Measurements from ENCODE around the gene PTPRD. TPM values are rescaled to one million over a fixed set of nuclear protein-coding genes. Genes with fewer than 3 reads are reported as not detected.

PTPRD gene
- polyA plus RNA-seq, 1 donor: 145 TPM

DNA sequence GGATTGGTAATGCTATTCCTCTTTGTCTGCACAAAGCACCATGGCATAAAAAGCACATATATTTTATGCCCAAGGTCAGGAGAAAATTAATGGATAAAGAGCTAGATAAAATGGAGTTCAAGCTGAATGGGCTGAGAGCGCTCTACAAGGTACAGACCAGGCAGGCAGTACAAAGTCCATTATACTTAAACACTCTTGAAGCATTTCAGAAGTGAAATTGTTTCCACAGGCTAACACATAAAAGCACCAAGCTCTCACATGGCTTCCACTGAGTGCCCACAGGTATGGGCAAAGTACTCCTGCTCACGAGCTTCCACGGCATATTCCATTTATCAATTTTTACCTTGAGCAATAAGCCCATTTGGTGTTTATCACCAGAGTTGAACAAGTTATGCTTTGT lies 2042.0 kb downstream of the PTPRD start:
- DNase-seq: no peak

DNA sequence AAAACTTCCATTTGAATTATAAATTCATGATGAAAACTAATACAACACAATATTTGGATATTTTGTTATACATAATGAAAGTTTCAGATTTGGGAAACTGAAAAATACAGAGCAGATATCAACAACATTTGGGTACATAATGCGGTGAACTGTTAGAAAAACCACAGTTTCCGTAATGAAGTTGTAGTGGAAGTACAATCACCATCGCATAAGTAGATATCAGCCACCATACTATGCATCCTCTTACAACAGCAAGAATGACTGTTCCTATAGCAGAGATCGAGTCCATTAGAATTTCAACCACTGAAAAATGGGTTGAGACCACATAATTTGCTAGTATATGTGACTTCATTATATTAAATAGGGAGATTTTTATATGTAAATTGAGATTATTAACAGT lies 2043.0 kb downstream of the PTPRD start:
- no peak for DNase-seq

DNA sequence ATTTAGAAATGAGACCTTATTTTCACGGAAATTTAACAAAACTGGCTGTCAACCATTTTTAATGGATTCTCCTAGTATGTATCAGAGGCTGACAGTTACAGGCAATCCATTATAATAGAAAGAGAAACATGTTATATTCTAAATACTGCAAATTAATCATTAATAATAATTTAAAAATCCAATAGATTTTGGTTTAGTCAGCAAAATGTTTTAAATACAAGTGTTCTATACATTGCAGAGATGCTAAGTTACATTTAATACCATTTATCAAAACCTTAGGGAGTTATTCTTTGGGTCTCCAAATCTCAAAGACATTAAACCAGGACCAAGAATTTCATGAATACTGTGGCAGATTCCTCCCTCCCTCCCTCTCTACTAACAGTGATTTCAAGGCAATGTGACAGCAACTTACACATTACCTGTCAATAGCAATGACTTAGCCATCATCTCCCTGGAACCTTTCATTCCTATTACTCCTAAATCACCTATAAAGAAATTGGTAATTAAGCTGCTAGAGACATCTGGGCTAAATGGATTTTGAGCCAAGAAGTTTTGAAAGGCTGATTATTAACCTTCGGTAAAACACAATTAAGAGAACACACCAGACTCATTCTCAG lies 2044.7 kb downstream of the PTPRD start:
- DNase-seq: no peak

DNA sequence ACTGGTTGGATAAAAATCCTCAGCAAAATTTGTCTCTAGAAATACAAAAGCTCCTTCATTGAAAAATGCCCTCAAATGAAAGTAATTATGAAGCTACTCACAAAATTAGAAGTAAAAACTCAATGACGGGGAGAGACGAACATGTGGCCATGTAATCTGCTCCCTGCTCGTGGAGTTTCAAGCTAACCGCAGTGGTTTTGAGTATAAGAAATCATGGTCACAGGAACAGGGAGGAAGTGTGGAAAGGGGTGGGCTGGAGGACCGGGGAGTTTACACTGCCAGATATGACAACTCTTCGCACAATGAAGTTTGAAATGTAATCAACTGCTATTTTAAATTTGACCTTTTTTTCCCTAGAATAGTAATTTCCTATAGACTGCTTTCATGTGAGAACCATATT lies 2047.8 kb downstream of the PTPRD start:
- no peak for DNase-seq

DNA sequence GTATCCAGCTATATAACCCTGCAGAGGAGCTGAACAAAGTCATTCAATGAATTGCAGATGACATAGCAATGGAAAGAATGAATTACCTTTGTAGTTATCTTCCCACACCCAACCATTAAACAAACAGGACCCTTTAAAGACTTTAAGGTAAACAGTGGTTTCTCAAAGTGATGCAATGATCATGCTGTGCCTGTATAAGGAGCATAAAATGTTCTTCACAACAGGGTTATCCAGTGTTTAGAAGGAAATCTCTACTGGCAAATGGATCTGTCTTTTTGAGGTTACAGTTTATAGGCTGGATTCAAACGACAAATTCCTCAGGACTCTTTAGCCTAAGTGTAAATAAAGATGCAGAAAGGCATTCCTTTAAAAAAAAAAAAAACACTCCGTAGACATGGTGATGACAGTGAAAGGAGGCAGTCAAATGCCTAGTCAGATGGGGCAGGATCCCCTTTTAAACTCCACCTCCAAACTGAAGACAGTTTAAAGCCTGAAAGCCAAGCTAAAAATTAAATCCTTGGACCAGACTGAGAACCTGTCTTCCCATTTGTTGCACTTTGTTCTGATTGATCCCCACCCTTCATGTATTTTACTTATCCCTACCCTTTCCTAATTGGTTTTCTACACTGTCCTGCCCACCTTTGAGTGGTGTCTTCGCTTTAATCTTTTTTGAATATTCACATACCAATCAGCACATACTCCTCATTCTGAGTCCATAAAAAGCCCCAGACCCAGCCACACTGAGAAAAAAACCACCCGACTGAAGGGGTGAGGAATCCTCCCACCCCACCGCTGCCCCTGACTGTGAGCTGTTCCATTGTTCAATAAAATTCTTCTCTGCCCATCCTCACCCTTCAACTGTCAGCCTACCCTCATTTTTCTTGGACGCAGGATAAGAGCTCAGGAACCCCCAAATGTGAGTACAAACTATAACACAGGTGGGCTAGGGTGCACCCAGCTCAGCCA lies 2052.0 kb downstream of the PTPRD start:
- DNase-seq: no peak

DNA sequence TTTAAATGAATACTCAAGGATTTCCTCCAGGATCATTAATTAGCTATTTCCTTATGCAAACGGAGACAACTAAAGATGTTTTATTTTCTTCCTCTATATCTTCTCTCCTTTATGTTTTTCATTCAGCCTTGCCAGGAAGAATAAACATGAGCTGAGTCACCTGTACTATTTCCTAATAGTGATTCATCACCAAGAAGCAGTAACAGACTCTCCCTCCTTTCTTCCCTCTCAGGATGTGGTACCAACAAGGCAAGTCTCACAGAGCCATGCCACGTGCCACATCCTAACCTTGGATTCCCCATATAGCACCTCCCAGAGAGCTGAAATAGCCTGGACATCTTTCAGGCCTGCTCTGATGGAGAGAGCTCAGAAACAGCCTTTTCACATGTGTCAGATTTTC lies 2054.6 kb downstream of the PTPRD start:
- DNase-seq: no peak

DNA sequence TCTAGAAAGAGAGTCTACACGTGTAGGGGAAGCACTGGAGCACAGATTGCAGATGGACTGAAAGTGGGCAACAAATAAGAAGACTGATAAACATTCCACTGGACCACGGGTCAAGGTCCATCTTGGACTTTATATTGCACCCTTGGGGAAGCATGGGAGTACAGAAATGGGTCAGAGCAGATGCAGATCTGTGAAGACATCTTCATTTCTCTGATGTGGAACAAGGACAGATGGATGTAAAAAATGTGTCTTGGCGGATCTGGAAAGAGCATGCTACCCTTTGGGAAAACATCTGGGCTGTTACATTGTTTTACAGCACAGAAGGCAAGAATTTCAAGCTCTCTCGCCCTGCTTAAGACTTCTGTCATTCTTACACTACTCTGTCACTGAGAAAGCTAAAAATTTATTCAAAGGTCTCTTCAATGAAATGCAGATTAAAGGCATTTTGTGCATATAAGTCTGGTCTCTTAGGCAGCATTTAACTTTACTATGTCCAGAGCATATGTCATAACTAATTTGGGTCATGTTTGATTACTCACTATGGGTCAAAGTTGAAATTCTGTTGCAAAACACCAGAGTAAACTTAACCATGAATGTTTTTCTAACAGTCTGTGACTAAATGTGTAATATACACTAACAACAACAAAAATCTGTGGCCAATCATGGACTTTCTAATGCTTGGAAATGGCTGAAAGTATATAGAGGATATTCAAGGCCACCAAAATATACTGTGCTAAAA lies 2056.9 kb downstream of the PTPRD start:
- DNase-seq: no peak

DNA sequence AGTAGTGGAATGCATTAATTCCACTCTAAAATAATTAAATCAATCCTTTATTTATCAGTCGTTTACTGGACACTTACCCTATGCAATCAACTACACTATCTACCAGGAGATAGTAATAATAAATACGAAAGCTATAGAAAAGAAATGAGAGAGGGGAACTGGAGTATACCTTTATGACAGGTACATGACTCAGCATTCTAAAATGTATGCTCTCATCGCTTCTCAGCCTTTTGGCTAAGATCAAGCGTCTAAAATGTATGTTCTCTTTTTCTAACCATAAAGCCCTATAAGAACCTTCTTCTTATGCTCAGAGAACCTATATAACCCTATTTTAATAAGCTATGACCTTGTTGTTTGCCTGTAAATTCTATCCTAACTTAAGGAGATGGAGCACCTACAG lies 2059.4 kb downstream of the PTPRD start:
- no peak for DNase-seq

DNA sequence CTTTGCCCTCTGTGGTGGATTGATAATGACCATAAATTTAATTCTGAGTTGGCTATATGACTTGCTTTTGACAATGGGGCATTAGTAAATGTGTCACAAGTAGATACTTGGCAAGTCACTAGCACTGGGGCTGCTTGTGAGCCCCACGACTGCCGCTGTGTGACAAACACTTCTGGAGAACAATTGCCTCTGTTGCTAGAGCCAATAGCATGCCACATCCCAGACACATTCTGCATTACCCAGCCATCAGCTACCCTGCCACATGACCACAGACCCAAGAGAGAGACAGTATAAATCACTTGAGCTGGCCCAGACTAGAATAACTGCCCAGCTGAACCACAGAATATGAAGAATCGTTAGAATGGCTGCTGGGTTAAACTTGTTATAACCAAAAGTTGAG lies 2060.1 kb downstream of the PTPRD start:
- no peak for DNase-seq

DNA sequence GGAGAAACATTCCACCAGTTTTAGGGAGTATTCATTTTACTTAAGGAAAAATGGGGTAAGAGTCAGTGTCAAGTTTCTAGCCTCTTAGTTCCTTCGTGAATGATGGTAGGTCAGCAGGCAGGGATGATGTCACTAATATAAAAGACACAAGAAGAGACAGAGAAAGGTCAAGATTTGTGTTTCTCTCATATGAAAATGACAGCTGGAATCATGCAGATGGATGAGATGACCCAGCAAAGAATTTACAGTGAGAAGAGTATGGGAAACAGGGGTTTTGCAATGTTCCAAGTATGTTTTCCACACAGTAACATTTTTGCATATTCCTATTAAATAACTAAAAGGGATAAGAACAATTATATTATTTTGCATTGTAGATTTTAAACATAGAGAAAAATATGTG lies 2063.6 kb downstream of the PTPRD start:
- DNase-seq: no peak

DNA sequence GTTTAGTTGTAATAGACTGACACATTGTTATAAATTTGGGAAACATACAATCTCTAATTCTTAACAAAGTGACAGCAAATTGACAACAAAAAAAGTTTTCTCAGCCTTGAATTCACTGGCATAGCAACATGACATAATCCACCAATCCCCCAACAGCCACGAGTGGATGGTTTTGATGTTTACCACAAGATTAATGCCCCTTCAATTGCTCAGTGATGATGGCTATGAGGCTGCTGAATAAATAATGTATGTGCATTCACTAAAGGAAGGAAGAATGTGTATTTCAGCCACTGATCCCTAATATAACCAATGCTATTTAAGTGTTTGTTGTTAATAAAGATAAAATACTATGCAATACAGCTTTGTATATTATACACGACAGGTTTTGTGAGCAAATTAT lies 2069.6 kb downstream of the PTPRD start:
- DNase-seq: no peak

DNA sequence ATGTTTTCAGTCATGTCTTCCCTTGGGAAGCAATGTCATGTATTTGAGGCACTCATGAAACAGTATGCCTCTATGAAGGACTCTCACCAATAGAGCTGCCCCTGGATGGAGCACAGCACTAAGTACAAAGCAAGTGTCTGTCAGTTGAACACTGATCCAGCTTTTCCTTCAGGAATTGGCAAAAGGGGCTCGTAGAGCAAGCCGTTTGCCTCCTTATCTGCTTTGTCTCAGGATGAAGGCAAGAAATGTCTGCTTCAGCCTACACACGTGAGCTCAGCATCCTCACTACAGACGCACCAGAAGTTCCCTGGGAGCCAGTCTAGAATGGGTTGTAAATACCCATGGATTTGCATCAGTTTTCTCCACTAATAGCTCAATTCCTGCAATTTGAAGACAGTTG lies 2070.3 kb downstream of the PTPRD start:
- DNase-seq: no peak

DNA sequence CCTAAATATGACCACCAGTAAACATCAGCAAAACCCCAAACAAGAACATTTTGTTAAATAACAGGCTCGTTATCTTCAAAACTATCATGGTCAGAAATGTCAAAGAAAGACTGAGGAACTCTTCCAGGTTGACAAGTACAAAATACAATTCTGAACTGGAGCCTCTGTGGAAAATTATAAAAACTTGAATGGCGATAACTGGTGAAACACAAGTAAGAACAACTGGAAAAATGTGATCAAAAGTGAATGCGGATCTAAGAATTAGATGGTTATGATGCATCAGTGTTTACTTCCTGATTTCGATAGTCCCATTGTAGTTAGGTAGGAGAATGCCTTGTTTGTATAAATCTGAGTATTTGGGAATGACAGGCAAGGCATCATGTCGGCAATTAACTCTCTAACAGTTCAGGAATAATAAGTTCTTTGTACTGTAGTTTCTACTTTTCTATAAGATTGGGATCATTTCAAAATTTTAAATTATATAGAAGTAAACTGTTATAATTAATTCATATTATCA lies 2073.1 kb downstream of the PTPRD start:
- DNase-seq: no peak

DNA sequence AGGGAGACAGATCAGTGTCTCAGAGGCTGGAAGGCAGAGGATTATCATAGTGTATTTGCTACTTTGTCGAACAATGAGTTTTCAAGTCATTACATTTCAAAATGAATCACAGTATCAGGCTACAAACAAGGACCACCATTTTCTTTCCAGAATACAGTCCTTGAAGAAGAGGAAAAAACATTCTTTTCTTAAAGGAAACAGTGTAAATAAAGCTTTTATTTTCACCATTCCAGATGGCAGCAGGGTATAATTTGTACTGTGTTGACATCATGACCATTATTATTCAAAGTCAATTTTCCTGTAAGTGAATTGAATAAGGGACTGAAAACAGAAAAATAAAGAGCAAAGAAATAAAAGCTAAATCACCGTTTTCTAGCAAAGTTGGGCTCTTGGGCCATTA lies 2076.0 kb downstream of the PTPRD start:
- no peak for DNase-seq

DNA sequence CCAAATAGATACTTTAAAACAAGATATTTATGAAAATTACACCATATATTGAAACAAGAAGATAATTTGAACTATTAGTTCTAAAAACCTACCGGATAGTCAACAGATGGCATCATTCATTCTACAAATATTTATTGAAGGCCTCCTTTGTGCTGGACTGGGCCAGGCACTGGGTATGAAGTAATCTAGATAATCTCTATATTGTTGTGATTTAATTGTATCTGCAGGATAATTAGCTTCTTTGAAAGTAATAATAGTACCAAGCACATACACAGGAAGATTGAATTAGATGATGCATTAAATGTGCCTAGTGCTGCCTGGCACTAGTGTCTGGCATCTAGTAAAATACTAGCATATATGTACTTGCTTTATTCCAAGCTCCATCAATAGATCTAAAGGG lies 2078.0 kb downstream of the PTPRD start:
- no peak for DNase-seq

DNA sequence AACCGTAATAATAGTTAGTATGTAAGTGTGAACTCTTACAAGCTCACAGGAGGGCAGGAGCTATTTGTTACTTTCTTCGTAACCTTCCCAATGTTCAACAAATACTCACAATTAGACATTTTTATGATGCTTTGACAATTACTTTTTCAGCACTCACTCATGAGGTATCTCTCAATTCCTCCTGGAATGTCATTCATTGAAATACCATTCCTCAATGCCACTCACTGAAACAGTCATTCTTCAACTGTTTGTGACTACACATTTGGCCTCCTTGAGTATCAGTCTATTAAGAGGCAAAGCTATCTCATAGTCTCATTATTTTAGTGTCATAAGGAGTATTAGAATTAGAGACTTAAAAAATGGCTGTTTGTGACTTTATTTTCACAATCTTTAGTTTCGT lies 2079.1 kb downstream of the PTPRD start:
- DNase-seq: no peak

DNA sequence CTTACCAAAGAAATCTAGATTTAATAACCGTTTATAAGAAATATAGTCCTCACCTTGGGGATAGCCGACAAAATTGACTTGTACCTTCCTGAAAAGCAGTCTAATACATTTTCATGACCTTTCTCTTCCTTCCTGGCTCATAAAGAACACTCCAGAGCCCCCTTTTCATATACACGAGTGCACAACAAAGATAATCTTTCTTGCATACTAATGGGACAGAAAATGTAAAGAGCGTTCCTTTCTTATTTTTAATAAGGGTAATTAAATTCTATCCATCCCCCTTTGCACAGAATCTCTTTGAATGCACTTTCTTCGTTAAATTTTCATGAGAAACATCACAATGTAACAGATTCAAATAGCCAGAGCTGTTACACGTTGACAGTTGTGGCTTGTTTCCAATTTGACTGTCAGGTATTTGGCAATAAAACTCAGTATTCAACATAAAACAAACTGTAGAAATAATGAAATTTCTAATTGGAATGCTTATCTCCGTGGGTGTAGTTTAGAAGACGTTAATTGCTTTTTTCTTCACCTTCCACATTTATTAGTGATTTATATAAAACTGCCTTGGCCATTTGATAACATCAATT lies 2080.9 kb downstream of the PTPRD start:
- no peak for DNase-seq

DNA sequence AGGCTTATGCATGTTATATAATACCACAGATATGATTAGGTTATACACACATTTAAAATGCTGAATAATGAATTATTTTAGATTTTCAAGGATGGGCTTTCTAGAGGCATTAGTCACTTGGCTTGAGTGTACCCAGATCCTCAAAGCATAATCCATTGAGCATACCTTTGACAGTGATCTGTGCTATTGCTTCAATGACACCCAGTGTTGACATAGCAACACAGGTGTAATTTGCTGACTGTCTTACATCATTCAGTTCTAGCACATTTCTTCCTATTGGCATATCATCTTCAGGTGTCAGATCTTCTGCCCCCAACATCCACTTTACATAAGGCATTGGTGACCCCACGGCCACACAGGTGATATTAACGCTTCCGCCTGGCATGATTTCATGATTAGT lies 2091.7 kb downstream of the PTPRD start:
- DNase-seq: no peak

DNA sequence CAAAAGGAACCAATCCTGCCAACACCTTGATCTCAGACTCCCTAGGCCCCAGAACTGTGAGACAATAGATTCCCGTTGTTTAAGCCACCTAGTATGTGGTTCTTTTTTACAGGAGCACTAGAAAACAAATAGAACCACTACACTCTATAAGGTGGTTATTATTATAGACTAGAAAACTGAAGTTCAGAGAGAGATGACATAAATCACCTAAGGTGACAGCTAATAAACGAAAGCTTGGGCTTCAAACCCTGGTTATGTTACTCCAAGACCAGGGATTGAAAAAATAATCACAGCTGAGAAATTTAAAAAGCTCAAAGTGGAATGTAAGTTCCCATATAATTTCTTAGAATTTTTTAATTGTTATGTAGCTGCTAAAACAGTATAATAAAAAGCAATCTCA lies 2097.1 kb downstream of the PTPRD start:
- DNase-seq: no peak

DNA sequence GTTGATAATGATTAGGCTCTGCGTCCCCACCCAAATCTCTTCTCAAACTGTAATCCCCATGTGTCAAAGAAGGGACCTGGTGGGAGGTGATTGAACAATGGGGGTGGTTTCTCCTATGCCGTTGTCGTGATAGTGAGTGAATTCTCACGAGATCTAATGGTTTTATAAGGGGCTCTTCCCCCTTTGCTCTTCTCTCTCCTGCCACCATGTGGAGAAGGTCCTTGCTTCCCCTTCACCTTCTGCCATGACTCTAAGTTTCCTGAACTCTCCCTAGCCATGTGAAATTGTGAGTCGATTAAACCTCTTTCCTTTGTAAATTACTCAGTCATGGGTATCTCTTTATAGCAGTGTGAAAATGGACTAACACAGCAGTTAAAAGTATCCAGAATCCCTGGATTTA lies 2098.0 kb downstream of the PTPRD start:
- DNase-seq: no peak

DNA sequence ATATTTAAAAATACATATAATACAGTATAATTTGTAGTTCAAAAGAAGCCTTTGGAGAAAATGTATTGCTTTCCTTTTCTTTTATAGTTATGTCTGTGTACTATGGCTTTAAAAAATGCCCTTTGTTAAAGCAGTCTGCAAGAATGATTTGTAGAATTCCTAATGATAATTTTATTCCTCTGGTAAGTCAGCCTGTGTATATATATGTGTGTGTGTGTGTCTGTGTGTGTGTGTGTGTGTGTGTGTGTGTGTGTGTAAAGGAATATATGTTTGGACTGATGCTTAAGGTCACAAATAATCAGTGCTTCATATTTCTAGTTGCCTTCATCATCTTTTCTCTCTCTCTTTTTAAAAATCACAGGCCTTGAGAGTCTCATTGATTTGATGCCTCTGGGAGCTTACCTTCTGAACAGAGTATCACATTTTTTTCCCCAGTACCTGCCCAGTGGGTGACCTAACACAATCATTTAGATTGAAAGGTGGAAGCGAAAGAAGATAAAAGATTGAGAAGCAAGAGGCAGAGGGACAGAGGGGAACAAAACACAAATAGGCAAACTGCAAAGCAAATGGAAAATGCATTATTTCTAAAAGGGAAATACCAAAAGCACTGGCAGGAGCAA lies 2104.0 kb downstream of the PTPRD start:
- DNase-seq: no peak

DNA sequence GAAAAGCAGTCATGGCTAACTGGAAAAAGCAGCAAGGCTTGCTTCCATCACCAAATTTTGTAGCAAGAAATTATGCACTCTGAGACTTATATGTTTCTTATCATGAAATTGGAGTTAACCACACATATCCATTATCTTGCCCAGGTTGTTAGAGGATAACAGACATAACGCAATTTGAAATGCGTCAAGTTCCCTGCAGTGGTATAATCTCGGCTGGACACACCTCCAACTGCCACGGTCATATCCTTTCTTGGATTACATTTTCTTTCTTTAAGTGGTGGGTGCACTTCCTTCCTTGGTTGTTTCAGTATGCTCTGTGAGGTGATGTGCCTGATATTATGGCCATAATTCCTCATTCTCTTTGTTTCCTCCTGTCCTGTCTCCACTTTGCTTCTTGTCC lies 2118.2 kb downstream of the PTPRD start:
- DNase-seq: no peak

Data from left kidney (tissue), 2 donors.